Measurements from ENCODE around the gene RABGAP1L.
"Not testable (repeated sequence)": the region's sequence is repeated elsewhere in the genome, so short reads cannot be mapped to it uniquely, and the experiment has no call there.

RABGAP1L gene

GRCh38 chr1:174883409-174883808 lies 724.1 kb downstream of the RABGAP1L start:
- Histone ChIP-seq H3K9ac (ENCODE audit: insufficient read length) (no peak overlapping the region), H3K27ac (no peak overlapping the region), H3K4me3 (no peak overlapping the region), H3K9me3 (ENCODE audit: low read depth, low read length) (no peaks in the 10 kb centered on the region), H3K36me3 (ENCODE audit: insufficient read depth, low read length) (no peaks in the 10 kb centered on the region)
- TF ChIP-seq FOXP2 (optimal IDR thresholded peaks at IDR 0.05; ENCODE audit: control extremely low read depth, extremely low read length, insufficient read depth) (no peak), EZH2 (IDR thresholded peaks at IDR 0.05) (no peak), POLR2AphosphoS5 (IDR thresholded peaks at IDR 0.05; ENCODE audit: borderline replicate concordance, low read depth, low read length) (no peak)
- no peak for DNase-seq (ENCODE audit: low read depth, low spot score)

- H3K27ac ChIP-seq, result no peak overlapping the region
- H3K9me3 ChIP-seq (ENCODE audit: low read depth, low read length), result no peaks in the 10 kb centered on the region
- no peaks in the 10 kb centered on the region for H3K36me3 ChIP-seq (ENCODE audit: insufficient read depth, low read length)
- DNase-seq (ENCODE audit: low read depth, low spot score), result no peak
- H3K9ac ChIP-seq (ENCODE audit: insufficient read length), result no peak overlapping the region
- TF ChIP-seq EZH2 (IDR thresholded peaks at IDR 0.05), result no peak
- no peak for TF ChIP-seq POLR2AphosphoS5 (IDR thresholded peaks at IDR 0.05; ENCODE audit: borderline replicate concordance, low read depth, low read length)
- TF ChIP-seq FOXP2 (optimal IDR thresholded peaks at IDR 0.05; ENCODE audit: control extremely low read depth, extremely low read length, insufficient read depth), result no peak
- no peak overlapping the region for H3K4me3 ChIP-seq
These were observed 724.7 kb downstream of the RABGAP1L start for GRCh38 chr1:174884038-174884437.

GRCh38 chr1:174884566-174884965 lies 725.2 kb downstream of the RABGAP1L start:
- H3K36me3 ChIP-seq (ENCODE audit: insufficient read depth, low read length), result no peaks in the 10 kb centered on the region
- H3K27ac ChIP-seq, result no peak overlapping the region
- H3K9me3 ChIP-seq (ENCODE audit: low read depth, low read length), result no peaks in the 10 kb centered on the region
- no peak for DNase-seq (ENCODE audit: low read depth, low spot score)
- H3K9ac ChIP-seq (ENCODE audit: insufficient read length), result no peak overlapping the region
- TF ChIP-seq EZH2 (IDR thresholded peaks at IDR 0.05) (no peak), FOXP2 (optimal IDR thresholded peaks at IDR 0.05; ENCODE audit: control extremely low read depth, extremely low read length, insufficient read depth) (no peak), POLR2AphosphoS5 (IDR thresholded peaks at IDR 0.05; ENCODE audit: borderline replicate concordance, low read depth, low read length) (no peak)
- no peak overlapping the region for H3K4me3 ChIP-seq

GRCh38 chr1:174890024-174890423 lies 730.7 kb downstream of the RABGAP1L start:
- DNase-seq (ENCODE audit: low read depth, low spot score), result no peak
- no peaks in the 10 kb centered on the region for H3K36me3 ChIP-seq (ENCODE audit: insufficient read depth, low read length)
- H3K27ac ChIP-seq, result no peak overlapping the region
- no peak overlapping the region for H3K4me3 ChIP-seq
- no peaks in the 10 kb centered on the region for H3K9me3 ChIP-seq (ENCODE audit: low read depth, low read length)
- TF ChIP-seq EZH2 (IDR thresholded peaks at IDR 0.05) (no peak), FOXP2 (optimal IDR thresholded peaks at IDR 0.05; ENCODE audit: control extremely low read depth, extremely low read length, insufficient read depth) (no peak), POLR2AphosphoS5 (IDR thresholded peaks at IDR 0.05; ENCODE audit: borderline replicate concordance, low read depth, low read length) (no peak)
- no peak overlapping the region for H3K9ac ChIP-seq (ENCODE audit: insufficient read length)

- Histone ChIP-seq H3K9me3 (ENCODE audit: low read depth, low read length) (no peaks in the 10 kb centered on the region), H3K27ac (no peak overlapping the region), H3K4me3 (no peak overlapping the region), H3K36me3 (ENCODE audit: insufficient read depth, low read length) (no peaks in the 10 kb centered on the region), H3K9ac (ENCODE audit: insufficient read length) (no peak overlapping the region)
- TF ChIP-seq FOXP2 (optimal IDR thresholded peaks at IDR 0.05; ENCODE audit: control extremely low read depth, extremely low read length, insufficient read depth) (no peak), EZH2 (IDR thresholded peaks at IDR 0.05) (no peak), POLR2AphosphoS5 (IDR thresholded peaks at IDR 0.05; ENCODE audit: borderline replicate concordance, low read depth, low read length) (no peak)
- DNase-seq (ENCODE audit: low read depth, low spot score), result no peak
These were observed 732.7 kb downstream of the RABGAP1L start for GRCh38 chr1:174892016-174892415.

GRCh38 chr1:174894117-174894762 lies 734.9 kb downstream of the RABGAP1L start:
- no peaks in the 10 kb centered on the region for H3K36me3 ChIP-seq (ENCODE audit: insufficient read depth, low read length)
- H3K9ac ChIP-seq (ENCODE audit: insufficient read length), result no peak overlapping the region
- H3K27ac ChIP-seq, result 0 out of 2 replicates have a peak overlapping the region, but pooled peaks have one; percentile 42
- no peaks in the 10 kb centered on the region for H3K9me3 ChIP-seq (ENCODE audit: low read depth, low read length)
- no peak overlapping the region for H3K4me3 ChIP-seq
- no peak for TF ChIP-seq FOXP2 (optimal IDR thresholded peaks at IDR 0.05; ENCODE audit: control extremely low read depth, extremely low read length, insufficient read depth)
- no peak for TF ChIP-seq POLR2AphosphoS5 (IDR thresholded peaks at IDR 0.05; ENCODE audit: borderline replicate concordance, low read depth, low read length)
- TF ChIP-seq EZH2 (IDR thresholded peaks at IDR 0.05), result no peak
- no peak for DNase-seq (ENCODE audit: low read depth, low spot score)

GRCh38 chr1:174895610-174896009 lies 736.3 kb downstream of the RABGAP1L start:
- DNase-seq (ENCODE audit: low read depth, low spot score); H3K4me3 ChIP-seq; H3K36me3 ChIP-seq (ENCODE audit: insufficient read depth, low read length); H3K27ac ChIP-seq; H3K9me3 ChIP-seq (ENCODE audit: low read depth, low read length); H3K9ac ChIP-seq (ENCODE audit: insufficient read length): not testable (repeated sequence)

GRCh38 chr1:174898102-174898797 lies 738.9 kb downstream of the RABGAP1L start:
- no peak for TF ChIP-seq POLR2AphosphoS5 (IDR thresholded peaks at IDR 0.05; ENCODE audit: borderline replicate concordance, low read depth, low read length)
- no peak for TF ChIP-seq EZH2 (IDR thresholded peaks at IDR 0.05)
- no peak for TF ChIP-seq FOXP2 (optimal IDR thresholded peaks at IDR 0.05; ENCODE audit: control extremely low read depth, extremely low read length, insufficient read depth)
- Histone ChIP-seq H3K36me3 (ENCODE audit: insufficient read depth, low read length) (no peaks in the 10 kb centered on the region), H3K4me3 (no peak overlapping the region), H3K9ac (ENCODE audit: insufficient read length) (no peak overlapping the region), H3K27ac (no peak overlapping the region), H3K9me3 (ENCODE audit: low read depth, low read length) (no peaks in the 10 kb centered on the region)
- DNase-seq (ENCODE audit: low read depth, low spot score), result no peak
